K562 (cell line): ENCODE data around the gene TSPAN15. TPM values are rescaled to one million over a fixed set of nuclear protein-coding genes. Genes with fewer than 3 reads are reported as not detected.

Experiments
- ATF1 ChIP-seq, 2 experiments: fragments of 450-650 bp in 1 of 2; IDR thresholded peaks; 2 replicates each; pipeline ENCODE4 v1.6.1; 2016; ENCODE audit warnings: missing compliant biosample characterization in 1 of 2, missing genetic modification characterization in 1 of 2
- CCAR2 ChIP-seq: fragments of 200-400 bp; formaldehyde crosslinking; IDR thresholded peaks from 2 replicates; pipeline ENCODE4 v1.6.1; 2017; ENCODE audit warnings: mild to moderate bottlenecking, low read depth, low read length
- CSDE1 ChIP-seq, 2 experiments: fragments of 450-650 bp; IDR thresholded peaks; 2 replicates each; pipeline ENCODE4 v1.6.1; 2016; ENCODE audit warnings: mild to moderate bottlenecking in 1 of 2
- FOXK2 ChIP-seq, 2 experiments: fragments of 450-650 bp; IDR thresholded peaks in 1 of 2; conservative IDR thresholded peaks in 1 of 2; 2 replicates each; pipeline ENCODE4 v1.6.1; 2016; ENCODE audit warnings: low read depth in 2 of 2, mild to moderate bottlenecking in 1 of 2
- HNRNPL ChIP-seq: fragments of 200-400 bp; formaldehyde crosslinking; IDR thresholded peaks from 2 replicates; pipeline ENCODE4 v1.6.1; 2017; ENCODE audit warnings: low read depth, mild to moderate bottlenecking, low read length
- KAT7 ChIP-seq: sonication (generic); formaldehyde crosslinking; IDR thresholded peaks from 2 replicates; pipeline ENCODE4 v1.8.0; 2022; ENCODE audit warnings: missing genetic modification reagents, mild to moderate bottlenecking, borderline replicate concordance
- L3MBTL2 ChIP-seq: fragments of 450-650 bp; IDR thresholded peaks from 2 replicates; pipeline ENCODE4 v1.6.1; 2016; ENCODE audit warnings: mild to moderate bottlenecking, moderate library complexity
- NBN ChIP-seq: fragments of 450-650 bp; IDR thresholded peaks from 2 replicates; pipeline ENCODE4 v1.6.1; 2016; ENCODE audit warnings: low read depth, mild to moderate bottlenecking
- NR4A1 ChIP-seq, 2 experiments: fragments of 250-450 bp in 1 of 2; fragments of 450-650 bp in 1 of 2; sonication (Bioruptor Pico) in 1 of 2; IDR thresholded peaks; 2 replicates each; pipeline versions ENCODE4 v1.4.0 to v1.6.1; 2016 to 2020; ENCODE audit warnings: mild to moderate bottlenecking in 2 of 2, missing compliant biosample characterization in 1 of 2, missing genetic modification characterization in 1 of 2, moderate library complexity in 1 of 2
- PHB ChIP-seq: fragments of 250-450 bp; sonication (Bioruptor Pico); IDR thresholded peaks from 2 replicates; pipeline ENCODE4 v1.5.0; 2021
- RBM15 ChIP-seq: fragments of 200-400 bp; formaldehyde crosslinking; IDR thresholded peaks from 2 replicates; pipeline ENCODE4 v1.6.1; 2018; ENCODE audit warnings: mild to moderate bottlenecking, low read length, moderate library complexity; ENCODE audit not compliant: insufficient read depth
- SIN3B ChIP-seq: fragments of 450-650 bp; IDR thresholded peaks from 2 replicates; pipeline ENCODE4 v1.6.1; 2017; ENCODE audit warnings: low read depth, mild to moderate bottlenecking, moderate library complexity
- SREBF1 ChIP-seq: fragments of 150-350 bp; IDR thresholded peaks from 2 replicates; pipeline ENCODE4 v1.6.1; 2014; ENCODE audit warnings: antibody characterized with exemption, low read depth, low read length, borderline replicate concordance
- TRIM24 ChIP-seq, 2 experiments: fragments of 450-650 bp; IDR thresholded peaks; 2 replicates each; pipeline ENCODE4 v1.6.1; 2016
- ZBED1 ChIP-seq: IDR thresholded peaks from 2 replicates; pipeline ENCODE4 v1.6.1; 2014
- ZNF134 ChIP-seq: fragments of 250-450 bp; sonication (Bioruptor Pico); conservative IDR thresholded peaks from 2 replicates; pipeline ENCODE4 v1.4.0; 2020
- ZNF197 ChIP-seq: fragments of 200-800 bp; sonication (Bioruptor generic); IDR thresholded peaks from 2 replicates; pipeline ENCODE4 v1.6.1; 2016; ENCODE audit warnings: low read depth, missing genetic modification characterization, missing compliant biosample characterization
- ZNF263 ChIP-seq: sonication (generic); formaldehyde crosslinking; IDR thresholded peaks from 2 replicates; pipeline ENCODE4 v1.8.0; 2022; ENCODE audit warnings: mild to moderate bottlenecking, missing genetic modification reagents, borderline replicate concordance
- ZNF3 ChIP-seq: fragments of 250-450 bp; sonication (Bioruptor Pico); IDR thresholded peaks from 2 replicates; pipeline ENCODE4 v1.5.0; 2021; ENCODE audit warnings: mild to moderate bottlenecking, moderate library complexity
- polyA plus RNA-seq, 8 experiments: library from polyadenylated mRNA; depleted of rRNA in 4 of 8; stranded (reverse) in 5 of 8; unstranded in 3 of 8; fragments of >200 nt; fragmentation: Nextera tagmentation in 2 of 8; fragmentation: Illumina TruSeq in 1 of 8; extraction: Ambion mirVana in 2 of 8; extraction: Trizol in 1 of 8; gene quantifications; 2 replicates each; pipeline versions ENCODE4 v1.2.1 to v1.2.3, GENCODE V29; 2011 to 2014; ENCODE audit warnings: inconsistent platforms in 1 of 8, missing spikeins in 1 of 8
- total RNA-seq, 7 experiments: library from RNA; depleted of rRNA in 6 of 7; stranded (reverse); fragments of >200 nt in 6 of 7; fragmentation: Illumina TruSeq in 2 of 7; extraction: Trizol in 2 of 7; gene quantifications; 2 replicates each; pipeline versions ENCODE4 v1.2.1 to v1.2.3, GENCODE V29; 2011 to 2021; ENCODE audit warnings: low replicate concordance in 1 of 7
- TF ChIP-seq, protein P1 (sequence below): fragments of 250-450 bp; sonication (Bioruptor Pico); IDR thresholded peaks from 2 replicates; pipeline ENCODE4 v1.8.0; 2021; ENCODE audit warnings: mild to moderate bottlenecking, moderate library complexity
- TF ChIP-seq, protein P2 (sequence below): IDR thresholded peaks from 3 replicates; pipeline ENCODE4 v1.6.1; 2011; ENCODE audit warnings: borderline replicate concordance, mild to moderate bottlenecking, moderate library complexity; ENCODE audit not compliant: insufficient read length; ENCODE audit errors: extremely low read depth
- TF ChIP-seq, protein P3 (sequence below), 2 experiments: fragments of 150-350 bp in 1 of 2; IDR thresholded peaks; 2 replicates each; pipeline ENCODE4 v1.6.1; 2012 to 2016; ENCODE audit warnings: low read depth in 2 of 2, low read length in 2 of 2, mild to moderate bottlenecking in 1 of 2, moderate library complexity in 1 of 2

TSPAN15 gene
- total and polyA plus RNA-seq, 9 of the 15 experiments (the other 6 are each of a cell fraction or from before 2014, with no cell fraction given): 0.33 to 1.0 (median 0.45) TPM; not detected in 2

DNA sequence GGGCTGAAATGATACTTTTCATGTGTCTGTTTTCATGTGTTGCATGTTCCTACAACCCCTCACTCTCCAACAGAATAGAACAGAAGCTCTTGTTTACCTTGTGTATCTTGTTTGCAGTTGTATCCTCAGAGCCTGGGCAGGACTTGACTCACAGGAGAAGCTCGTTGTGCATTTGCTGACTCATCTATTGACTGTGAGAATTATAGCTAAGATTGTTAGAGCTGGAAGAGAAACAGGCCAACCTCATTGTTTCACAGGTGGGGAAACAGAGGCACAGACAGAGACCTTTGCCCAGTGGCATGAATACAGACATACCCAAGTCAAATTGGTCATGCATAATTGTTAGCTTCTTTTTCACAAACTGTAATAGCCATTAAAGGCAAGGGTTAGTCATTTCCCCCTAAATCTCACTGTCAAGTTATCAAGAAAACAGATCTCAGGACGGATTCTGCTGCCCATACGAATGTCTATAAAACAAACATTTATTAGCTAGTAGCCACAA, 4.6 kb upstream of the TSPAN15 start (continued):
- TF ChIP-seq ZNF263 (CRISPR knock-in tag) (no peak), ZBED1 (no peak), PHB (CRISPR knock-in tag) (no peak), ZNF3 (no peak), CSDE1 (IDR thresholded peaks at IDR 0.05) (no peak), ZNF134 (CRISPR knock-in tag) (no peak), TRIM24 (IDR thresholded peaks at IDR 0.05) (peak in 1 of 2 experiments; percentile 22; a peak in 1 of 4 replicates), NR4A1 (CRISPR knock-in tag; IDR thresholded peaks at IDR 0.05) (no peak), NR4A1 (tag; IDR thresholded peaks at IDR 0.05) (0 out of 2 replicates have a peak, but pooled peaks have one; percentile 49), ZNF197 (CRISPR knock-in tag) (no peak), L3MBTL2 (no peak), HNRNPL (no peak), FOXK2 (conservative IDR thresholded peaks at IDR 0.05 in 1 of 2, IDR thresholded peaks at IDR 0.05 in 1 of 2; ENCODE audit: low read depth in 2 of 2) (peak; percentile 90 to 95), ATF1 (CRISPR knock-in tag; IDR thresholded peaks at IDR 0.05) (no peak), ATF1 (tag; IDR thresholded peaks at IDR 0.05) (peak; percentile 46; the same call in 1 of the 2 replicates), RBM15 (no peak), SREBF1 (no peak), SIN3B (no peak), KAT7 (no peak), NBN (peak; percentile 56; the same call in 1 of the 2 replicates), CCAR2 (no peak)
- TF ChIP-seq, protein P1, sequence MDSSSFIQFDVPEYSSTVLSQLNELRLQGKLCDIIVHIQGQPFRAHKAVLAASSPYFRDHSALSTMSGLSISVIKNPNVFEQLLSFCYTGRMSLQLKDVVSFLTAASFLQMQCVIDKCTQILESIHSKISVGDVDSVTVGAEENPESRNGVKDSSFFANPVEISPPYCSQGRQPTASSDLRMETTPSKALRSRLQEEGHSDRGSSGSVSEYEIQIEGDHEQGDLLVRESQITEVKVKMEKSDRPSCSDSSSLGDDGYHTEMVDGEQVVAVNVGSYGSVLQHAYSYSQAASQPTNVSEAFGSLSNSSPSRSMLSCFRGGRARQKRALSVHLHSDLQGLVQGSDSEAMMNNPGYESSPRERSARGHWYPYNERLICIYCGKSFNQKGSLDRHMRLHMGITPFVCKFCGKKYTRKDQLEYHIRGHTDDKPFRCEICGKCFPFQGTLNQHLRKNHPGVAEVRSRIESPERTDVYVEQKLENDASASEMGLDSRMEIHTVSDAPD (CRISPR knock-in tag): no peak
- TF ChIP-seq, protein P2, sequence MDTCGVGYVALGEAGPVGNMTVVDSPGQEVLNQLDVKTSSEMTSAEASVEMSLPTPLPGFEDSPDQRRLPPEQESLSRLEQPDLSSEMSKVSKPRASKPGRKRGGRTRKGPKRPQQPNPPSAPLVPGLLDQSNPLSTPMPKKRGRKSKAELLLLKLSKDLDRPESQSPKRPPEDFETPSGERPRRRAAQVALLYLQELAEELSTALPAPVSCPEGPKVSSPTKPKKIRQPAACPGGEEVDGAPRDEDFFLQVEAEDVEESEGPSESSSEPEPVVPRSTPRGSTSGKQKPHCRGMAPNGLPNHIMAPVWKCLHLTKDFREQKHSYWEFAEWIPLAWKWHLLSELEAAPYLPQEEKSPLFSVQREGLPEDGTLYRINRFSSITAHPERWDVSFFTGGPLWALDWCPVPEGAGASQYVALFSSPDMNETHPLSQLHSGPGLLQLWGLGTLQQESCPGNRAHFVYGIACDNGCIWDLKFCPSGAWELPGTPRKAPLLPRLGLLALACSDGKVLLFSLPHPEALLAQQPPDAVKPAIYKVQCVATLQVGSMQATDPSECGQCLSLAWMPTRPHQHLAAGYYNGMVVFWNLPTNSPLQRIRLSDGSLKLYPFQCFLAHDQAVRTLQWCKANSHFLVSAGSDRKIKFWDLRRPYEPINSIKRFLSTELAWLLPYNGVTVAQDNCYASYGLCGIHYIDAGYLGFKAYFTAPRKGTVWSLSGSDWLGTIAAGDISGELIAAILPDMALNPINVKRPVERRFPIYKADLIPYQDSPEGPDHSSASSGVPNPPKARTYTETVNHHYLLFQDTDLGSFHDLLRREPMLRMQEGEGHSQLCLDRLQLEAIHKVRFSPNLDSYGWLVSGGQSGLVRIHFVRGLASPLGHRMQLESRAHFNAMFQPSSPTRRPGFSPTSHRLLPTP: no peak
- TF ChIP-seq, protein P3, sequence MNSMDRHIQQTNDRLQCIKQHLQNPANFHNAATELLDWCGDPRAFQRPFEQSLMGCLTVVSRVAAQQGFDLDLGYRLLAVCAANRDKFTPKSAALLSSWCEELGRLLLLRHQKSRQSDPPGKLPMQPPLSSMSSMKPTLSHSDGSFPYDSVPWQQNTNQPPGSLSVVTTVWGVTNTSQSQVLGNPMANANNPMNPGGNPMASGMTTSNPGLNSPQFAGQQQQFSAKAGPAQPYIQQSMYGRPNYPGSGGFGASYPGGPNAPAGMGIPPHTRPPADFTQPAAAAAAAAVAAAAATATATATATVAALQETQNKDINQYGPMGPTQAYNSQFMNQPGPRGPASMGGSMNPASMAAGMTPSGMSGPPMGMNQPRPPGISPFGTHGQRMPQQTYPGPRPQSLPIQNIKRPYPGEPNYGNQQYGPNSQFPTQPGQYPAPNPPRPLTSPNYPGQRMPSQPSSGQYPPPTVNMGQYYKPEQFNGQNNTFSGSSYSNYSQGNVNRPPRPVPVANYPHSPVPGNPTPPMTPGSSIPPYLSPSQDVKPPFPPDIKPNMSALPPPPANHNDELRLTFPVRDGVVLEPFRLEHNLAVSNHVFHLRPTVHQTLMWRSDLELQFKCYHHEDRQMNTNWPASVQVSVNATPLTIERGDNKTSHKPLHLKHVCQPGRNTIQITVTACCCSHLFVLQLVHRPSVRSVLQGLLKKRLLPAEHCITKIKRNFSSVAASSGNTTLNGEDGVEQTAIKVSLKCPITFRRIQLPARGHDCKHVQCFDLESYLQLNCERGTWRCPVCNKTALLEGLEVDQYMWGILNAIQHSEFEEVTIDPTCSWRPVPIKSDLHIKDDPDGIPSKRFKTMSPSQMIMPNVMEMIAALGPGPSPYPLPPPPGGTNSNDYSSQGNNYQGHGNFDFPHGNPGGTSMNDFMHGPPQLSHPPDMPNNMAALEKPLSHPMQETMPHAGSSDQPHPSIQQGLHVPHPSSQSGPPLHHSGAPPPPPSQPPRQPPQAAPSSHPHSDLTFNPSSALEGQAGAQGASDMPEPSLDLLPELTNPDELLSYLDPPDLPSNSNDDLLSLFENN (IDR thresholded peaks at IDR 0.05; ENCODE audit: low read depth in 2 of 2, low read length in 2 of 2): no peak
